ENCODE measurements around the gene PAQR4. TPM values are rescaled to one million over a fixed set of nuclear protein-coding genes. Genes with fewer than 3 reads are reported as not detected.
"Not testable (repeated sequence)": the region's sequence is repeated elsewhere in the genome, so short reads cannot be mapped to it uniquely, and the experiment has no call there.

The PAQR4 gene
- total and polyA plus RNA-seq, 2 donors from 2014 or later: 3.5 to 5.9 TPM

DNA sequence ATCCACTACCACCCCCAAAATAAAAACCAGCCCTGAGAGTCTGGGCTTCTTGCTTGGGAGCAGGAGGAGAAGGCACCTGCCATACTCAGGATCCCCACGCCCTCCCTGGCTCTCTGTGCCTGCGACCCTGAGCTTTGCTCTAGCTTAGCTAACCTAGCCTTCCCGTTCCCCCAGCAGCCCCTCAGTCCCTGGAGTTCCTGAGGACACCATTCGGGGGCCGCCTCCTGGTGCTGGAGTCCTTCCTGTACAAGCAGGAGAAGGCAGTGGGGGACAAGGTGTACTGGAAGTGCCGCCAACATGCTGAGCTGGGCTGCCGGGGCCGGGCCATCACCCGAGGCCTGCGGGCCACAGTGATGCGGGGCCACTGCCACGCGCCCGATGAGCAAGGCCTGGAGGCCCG is 38.9 kb upstream of the PAQR4 start:
- DNase-seq: no peak
- H3K4me1 ChIP-seq (ENCODE audit: control insufficient read depth in 2 of 3, insufficient read depth in 2 of 3, low read depth in 1 of 3, low read length in 3 of 3): peaks cover 0 to 2% (median 0%) of the 10 kb centered on the region in 3 donors
- H3K9ac ChIP-seq (ENCODE audit: low read length in 3 of 3): no peak overlapping the region
- H3K4me3 ChIP-seq (ENCODE audit: low read length in 3 of 3): no peak overlapping the region
- no peak for FAIRE-seq
- H3K27me3 ChIP-seq (ENCODE audit: control insufficient read depth, insufficient read depth, low read length): no peaks in the 10 kb centered on the region
- no peaks in the 10 kb centered on the region for H3K9me3 ChIP-seq (ENCODE audit: control insufficient read depth in 2 of 3, insufficient read depth in 1 of 3, low read length in 3 of 3)
- H3K36me3 ChIP-seq (ENCODE audit: control insufficient read depth in 2 of 3, insufficient read depth in 3 of 3, low read length in 3 of 3): peaks cover 0 to 5% (median 0%) of the 10 kb centered on the region in 3 donors
- H3K27ac ChIP-seq (ENCODE audit: low read depth in 2 of 2, low read length in 2 of 2): no peak overlapping the region
- TF ChIP-seq CTCF (IDR thresholded peaks at IDR 0.05; ENCODE audit: borderline replicate concordance, extremely low read depth, insufficient read depth): no peak
- intact Hi-C loops (cut with DNase I): no loop called here

DNA sequence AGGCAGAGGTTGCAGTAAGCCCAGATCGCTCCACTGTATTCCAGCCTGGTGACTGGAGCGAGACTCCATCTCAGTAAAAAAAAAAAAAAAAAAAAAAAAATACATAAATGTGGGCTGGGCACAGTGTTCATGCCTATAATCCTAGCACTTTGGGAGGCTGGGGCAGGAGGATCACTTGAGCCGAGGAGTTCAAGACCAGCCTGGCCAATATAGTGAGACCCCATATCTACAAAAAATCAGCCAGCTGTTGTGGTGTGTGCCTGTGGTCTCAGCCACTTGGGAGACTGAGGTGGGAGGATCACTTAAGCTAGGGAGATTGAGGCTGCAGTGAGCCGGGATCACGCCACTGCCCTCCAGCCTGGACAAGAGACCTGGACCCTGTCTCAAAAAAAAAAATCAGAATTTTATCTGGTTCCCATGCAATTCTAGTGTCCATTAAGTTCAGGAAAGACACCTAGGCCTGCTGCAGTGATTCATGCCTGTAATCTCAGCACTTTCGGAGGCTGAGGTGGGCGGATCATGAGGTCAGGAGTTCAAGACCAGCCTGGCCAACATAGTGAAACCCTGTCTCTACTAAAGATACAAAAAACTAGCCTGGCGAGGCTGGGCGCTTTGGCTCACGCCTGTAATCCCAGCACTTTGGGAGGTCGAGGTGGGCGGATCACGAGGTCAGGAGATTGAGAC is 37.8 kb upstream of the PAQR4 start:
- H3K9ac ChIP-seq (ENCODE audit: low read length in 3 of 3); H3K4me1 ChIP-seq (ENCODE audit: control insufficient read depth in 2 of 3, insufficient read depth in 2 of 3, low read depth in 1 of 3, low read length in 3 of 3); H3K9me3 ChIP-seq (ENCODE audit: control insufficient read depth in 2 of 3, insufficient read depth in 1 of 3, low read length in 3 of 3); H3K27ac ChIP-seq (ENCODE audit: low read depth in 2 of 2, low read length in 2 of 2); H3K4me3 ChIP-seq (ENCODE audit: low read length in 3 of 3); DNase-seq; H3K36me3 ChIP-seq (ENCODE audit: control insufficient read depth in 2 of 3, insufficient read depth in 3 of 3, low read length in 3 of 3); FAIRE-seq; intact Hi-C loops (cut with DNase I); H3K27me3 ChIP-seq (ENCODE audit: control insufficient read depth, insufficient read depth, low read length): not testable (repeated sequence)

- intact Hi-C loops (cut with DNase I): no loop called here
- H3K27me3 ChIP-seq (ENCODE audit: control insufficient read depth, insufficient read depth, low read length): no peaks in the 10 kb centered on the region
- DNase-seq: no peak
- FAIRE-seq: no peak
- H3K9me3 ChIP-seq (ENCODE audit: control insufficient read depth in 2 of 3, insufficient read depth in 1 of 3, low read length in 3 of 3): no peaks in the 10 kb centered on the region
- H3K36me3 ChIP-seq (ENCODE audit: control insufficient read depth in 2 of 3, insufficient read depth in 3 of 3, low read length in 3 of 3): peaks cover 0 to 9% (median 5%) of the 10 kb centered on the region in 3 donors
- TF ChIP-seq CTCF (IDR thresholded peaks at IDR 0.05; ENCODE audit: borderline replicate concordance, extremely low read depth, insufficient read depth): no peak
- no peak overlapping the region for H3K4me3 ChIP-seq (ENCODE audit: low read length in 3 of 3)
- no peak overlapping the region for H3K9ac ChIP-seq (ENCODE audit: low read length in 3 of 3)
- H3K4me1 ChIP-seq (ENCODE audit: control insufficient read depth in 2 of 3, insufficient read depth in 2 of 3, low read depth in 1 of 3, low read length in 3 of 3): no peaks in the 10 kb centered on the region
- no peak overlapping the region for H3K27ac ChIP-seq (ENCODE audit: low read depth in 2 of 2, low read length in 2 of 2)
These were observed 36.0 kb upstream of the PAQR4 start for GRCh38 chr16:2933136-2933535.

GRCh38 chr16:2933701-2934100 is 35.4 kb upstream of the PAQR4 start:
- Histone ChIP-seq H3K4me1 (ENCODE audit: control insufficient read depth in 2 of 3, insufficient read depth in 2 of 3, low read depth in 1 of 3, low read length in 3 of 3) (no peaks in the 10 kb centered on the region), H3K27me3 (ENCODE audit: control insufficient read depth, insufficient read depth, low read length) (no peaks in the 10 kb centered on the region), H3K4me3 (ENCODE audit: low read length in 3 of 3) (no peak overlapping the region), H3K36me3 (ENCODE audit: control insufficient read depth in 2 of 3, insufficient read depth in 3 of 3, low read length in 3 of 3) (peaks cover 0 to 9% (median 5%) of the 10 kb centered on the region in 3 donors), H3K27ac (ENCODE audit: low read depth in 2 of 2, low read length in 2 of 2) (no peak overlapping the region), H3K9me3 (ENCODE audit: control insufficient read depth in 2 of 3, insufficient read depth in 1 of 3, low read length in 3 of 3) (no peaks in the 10 kb centered on the region), H3K9ac (ENCODE audit: low read length in 3 of 3) (no peak overlapping the region)
- no peak for TF ChIP-seq CTCF (IDR thresholded peaks at IDR 0.05; ENCODE audit: borderline replicate concordance, extremely low read depth, insufficient read depth)
- FAIRE-seq (no peak), DNase-seq (no peak)
- intact Hi-C loops (cut with DNase I): no loop called here
